IPS-11a (cell line): ENCODE data around the gene OAS2.

Experiments
- H3K4me3 ChIP-seq: one replicate; pipeline ENCODE4 v1.5.1; 2013; ENCODE audit warnings: low read depth, low read length, control low read depth

Gene OAS2

DNA sequence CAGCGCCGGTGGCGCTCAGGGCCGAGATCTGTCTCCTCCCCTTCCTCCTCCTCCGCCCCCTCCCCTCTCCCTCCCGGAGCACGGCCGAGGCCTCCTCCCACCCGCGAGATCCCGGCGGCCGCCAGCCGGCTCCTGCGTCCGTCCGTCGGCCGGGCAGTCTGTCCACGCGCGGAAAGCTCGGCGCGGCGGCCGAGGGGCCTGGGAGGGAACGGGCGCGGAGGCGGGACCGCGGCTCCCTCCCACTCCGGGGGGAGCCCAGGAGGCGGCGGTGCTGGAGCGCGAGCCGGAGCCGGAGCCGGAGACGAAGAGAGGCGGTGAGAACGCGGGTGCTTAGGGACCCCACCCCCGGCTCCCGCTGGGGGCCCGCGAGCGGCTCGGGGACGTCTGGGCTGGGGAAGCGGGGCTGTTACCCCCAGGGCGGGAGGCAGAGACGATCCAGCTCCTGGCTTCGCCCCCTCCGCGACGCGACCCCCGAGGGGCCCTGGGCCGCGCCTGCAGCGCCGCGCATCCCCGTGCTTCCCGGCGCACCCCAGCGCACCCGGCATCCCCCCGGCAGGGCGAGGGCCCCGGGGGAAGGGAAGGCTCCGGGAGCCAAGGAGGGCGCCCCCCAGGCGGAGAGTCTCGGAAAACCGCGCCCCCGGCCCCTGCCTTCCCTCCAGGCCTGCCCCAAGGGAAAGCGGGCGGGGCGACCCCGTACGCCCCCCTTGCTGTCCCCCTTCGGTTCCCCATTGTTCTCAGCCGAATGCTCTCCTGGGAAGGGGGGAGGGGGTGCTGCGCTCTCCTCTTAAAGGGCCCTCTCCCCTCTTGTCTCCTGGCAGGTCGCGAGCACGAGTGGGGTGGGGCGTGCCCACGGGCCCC is 78.5 kb downstream of the OAS2 start, which contains the start of gene DTX1:
TSS of gene DTX1 (plus strand) at position 100 of the 858 bp plus-strand sequence. CDS start 1,463 bp downstream, outside the sequence.
- H3K4me3 ChIP-seq = peak within 1 kb of the TSS; percentile 56

DNA sequence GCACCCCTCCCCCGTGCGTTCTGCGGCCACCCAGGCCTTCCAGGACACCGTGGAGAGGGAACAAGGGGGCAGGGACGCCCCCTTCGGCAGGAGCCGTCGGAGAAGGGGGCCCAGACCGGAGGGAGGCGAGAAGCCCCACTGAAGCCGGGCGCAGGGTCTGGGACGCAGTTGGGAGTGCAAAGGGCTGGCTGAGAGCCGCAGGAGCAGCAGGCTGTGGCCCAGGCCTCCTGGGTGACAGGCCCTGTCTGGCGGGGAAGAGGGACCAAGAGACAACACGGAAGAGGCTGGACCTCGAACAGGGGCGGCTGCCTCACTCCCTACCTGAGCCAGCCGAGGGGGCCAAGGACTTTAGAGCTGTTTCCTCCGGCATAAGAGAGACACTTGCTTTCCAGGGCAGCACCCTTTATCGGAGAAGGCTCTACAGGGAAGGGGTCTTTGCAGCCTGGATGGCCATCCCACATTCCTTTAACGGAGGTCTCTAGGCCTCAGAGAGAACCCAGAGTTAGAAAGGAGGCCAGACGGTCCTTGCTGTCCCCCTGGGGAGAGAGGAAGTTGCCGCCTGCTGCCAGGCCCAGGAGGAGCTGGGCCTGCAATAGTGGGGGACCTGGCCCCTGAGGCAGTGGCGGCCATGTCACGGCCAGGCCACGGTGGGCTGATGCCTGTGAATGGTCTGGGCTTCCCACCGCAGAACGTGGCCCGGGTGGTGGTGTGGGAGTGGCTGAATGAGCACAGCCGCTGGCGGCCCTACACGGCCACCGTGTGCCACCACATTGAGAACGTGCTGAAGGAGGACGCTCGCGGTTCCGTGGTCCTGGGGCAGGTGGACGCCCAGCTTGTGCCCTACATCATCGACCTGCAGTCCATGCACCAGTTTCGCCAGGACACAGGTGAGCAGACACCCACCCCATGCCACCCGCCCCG is 79.5 kb downstream of the OAS2 start:
- no peak overlapping the region for H3K4me3 ChIP-seq

DNA sequence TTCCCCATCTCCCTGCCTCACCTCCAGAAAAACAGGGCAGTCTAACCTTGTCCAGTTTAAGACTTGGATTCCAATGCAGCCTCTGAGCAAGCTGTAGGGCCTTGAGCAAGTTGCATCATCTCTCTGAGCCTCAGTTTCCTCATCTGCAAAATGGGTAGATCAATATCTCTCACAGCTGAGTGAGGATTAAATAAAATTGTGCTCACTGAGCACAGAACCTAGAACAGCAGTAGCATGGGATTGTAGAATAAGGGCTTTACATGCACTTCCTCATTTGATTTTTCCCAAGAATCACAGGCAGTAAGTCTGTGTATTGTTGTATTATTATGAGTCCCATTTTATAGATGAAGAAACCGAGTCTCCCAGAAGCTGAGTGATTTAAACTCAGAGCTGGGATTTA is 80.2 kb downstream of the OAS2 start:
- no peak overlapping the region for H3K4me3 ChIP-seq

DNA sequence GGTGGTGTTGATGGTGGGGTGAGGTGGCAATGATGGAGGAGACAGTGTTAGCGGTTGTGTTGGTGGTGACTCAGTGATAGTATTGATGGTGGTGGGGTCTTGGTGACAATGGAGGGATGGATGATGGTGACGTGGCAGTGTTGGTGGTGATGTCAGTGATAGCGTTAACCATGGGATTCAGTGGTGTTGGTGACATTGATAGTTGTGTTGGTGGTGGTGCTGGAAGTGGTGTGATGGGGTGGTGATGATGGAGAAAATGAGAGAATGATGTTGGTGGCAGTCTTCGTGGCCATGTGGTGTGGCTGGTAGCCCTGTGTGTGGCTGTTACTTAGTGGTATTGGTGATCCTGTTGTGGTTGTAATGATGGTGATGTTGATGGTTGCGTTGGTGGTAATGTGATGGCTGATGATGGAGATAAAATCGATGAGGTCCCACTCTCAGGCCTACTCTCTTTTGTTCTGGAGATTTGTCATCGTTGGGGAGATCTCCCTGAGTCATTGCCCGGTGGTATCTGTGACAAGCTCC is 80.8 kb downstream of the OAS2 start:
- no peak overlapping the region for H3K4me3 ChIP-seq

DNA sequence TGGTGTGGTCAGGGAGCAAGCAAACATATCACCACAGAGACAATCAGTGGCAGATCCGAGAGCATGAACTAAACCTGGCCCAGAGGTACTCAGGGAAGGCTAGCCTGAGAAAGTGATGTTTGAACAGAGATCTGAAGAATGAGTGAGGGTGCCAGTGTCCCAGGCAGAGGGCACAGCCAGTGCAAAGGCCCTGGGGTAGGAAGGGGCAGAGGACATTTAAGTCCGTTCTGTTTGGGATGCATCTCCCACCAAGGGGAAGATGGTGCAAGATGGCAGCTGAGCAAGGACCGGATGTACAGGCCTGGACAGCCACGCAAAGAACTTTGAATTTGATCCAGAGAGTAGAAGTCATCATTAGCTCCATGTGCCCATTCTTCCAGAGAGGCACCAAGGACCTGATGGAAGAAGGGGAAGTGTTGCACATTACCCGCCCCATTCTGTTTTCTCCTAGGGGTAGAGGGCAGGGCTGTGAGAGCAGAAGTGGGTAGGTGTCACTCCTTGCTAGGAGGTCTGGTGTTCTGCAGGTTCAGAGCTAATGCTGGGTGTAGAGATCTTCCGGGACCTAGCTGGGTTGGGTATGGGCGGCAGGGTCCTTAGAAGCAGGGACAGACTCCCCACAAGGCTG is 82.1 kb downstream of the OAS2 start:
- no peak overlapping the region for H3K4me3 ChIP-seq

DNA sequence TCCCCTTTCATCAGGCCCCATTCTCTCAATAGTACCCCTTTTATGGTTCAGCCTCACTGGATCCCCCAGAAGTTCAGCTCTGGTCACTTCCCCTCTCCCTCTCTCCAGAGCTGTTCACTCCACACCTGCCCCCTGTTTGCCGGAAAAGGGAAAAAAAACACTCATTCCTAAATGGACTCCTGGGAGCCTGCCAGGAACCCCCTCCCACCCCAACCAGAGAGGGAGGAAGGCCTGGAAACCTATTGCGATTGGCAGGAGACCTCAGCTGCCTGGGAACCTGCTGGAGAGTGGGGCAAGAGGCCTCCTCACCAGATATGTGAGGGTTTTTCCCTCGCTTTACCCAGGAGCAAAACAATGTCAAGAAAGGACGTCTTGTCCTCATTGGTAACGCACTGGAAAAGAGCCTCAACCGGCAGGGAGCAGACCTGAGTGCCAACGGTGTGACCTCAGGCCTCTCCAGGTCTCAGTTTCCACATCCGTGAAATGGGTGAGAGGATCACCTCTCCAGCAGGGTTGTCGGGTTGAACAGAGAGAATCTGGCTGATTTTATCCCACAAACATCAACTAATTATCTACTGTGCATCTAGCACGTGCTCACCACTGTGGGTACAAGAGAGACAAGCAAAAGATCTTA is 82.9 kb downstream of the OAS2 start:
- no peak overlapping the region for H3K4me3 ChIP-seq
